Thyroid gland (tissue), 4 donors: ENCODE measurements around the gene PSIP1.

Source experiments
- CTCF ChIP-seq, 6 experiments: fragments of 200-600 bp in 3 of 6; fragments of 450-650 bp in 3 of 6; sonication (generic) in 3 of 6; IDR thresholded peaks; one replicate each; pipeline ENCODE4 v1.5.1; 2016 to 2019; ENCODE audit warnings: antibody characterized with exemption in 6 of 6, mild to moderate bottlenecking in 2 of 6, inconsistent platforms in 1 of 6, moderate library complexity in 1 of 6
- POLR2A ChIP-seq, 2 donors: fragments of 450-650 bp; IDR thresholded peaks; one replicate each; pipeline ENCODE4 v1.6.1; 2017; ENCODE audit warnings: antibody characterized with exemption in 2 of 2, mild to moderate bottlenecking in 2 of 2, moderate library complexity in 1 of 2

- no peak for TF ChIP-seq POLR2A (IDR thresholded peaks at IDR 0.05)
- no peak for TF ChIP-seq CTCF (IDR thresholded peaks at IDR 0.05)
Measured at GRCh38 chr9:15549611-15550010, 38.8 kb upstream of the PSIP1 start.
